K562 (cell line): Measurements from ENCODE around the gene SYNGR1. TPM values are rescaled to one million over a fixed set of nuclear protein-coding genes. Genes with fewer than 3 reads are reported as not detected.
A peak's percentile ranks its signal among the peaks of the same experiment; 100 is the strongest.

Source experiments
- ARID2 ChIP-seq: fragments of 450-650 bp; IDR thresholded peaks from 2 replicates; pipeline ENCODE4 v1.6.1; 2017; ENCODE audit warnings: antibody characterized with exemption, mild to moderate bottlenecking
- BRF1 ChIP-seq: IDR thresholded peaks from 3 replicates; pipeline ENCODE4 v1.6.1; 2011; ENCODE audit warnings: borderline replicate concordance, mild to moderate bottlenecking; ENCODE audit not compliant: insufficient read length; ENCODE audit errors: extremely low read depth
- CBFA2T2 ChIP-seq: fragments of 450-650 bp; conservative IDR thresholded peaks from 2 replicates; pipeline ENCODE4 v1.6.1; 2017; ENCODE audit warnings: mild to moderate bottlenecking
- FOXJ3 ChIP-seq: sonication (generic); formaldehyde crosslinking; IDR thresholded peaks from 2 replicates; pipeline ENCODE4 v1.4.0; 2020; ENCODE audit warnings: mild to moderate bottlenecking, missing genetic modification reagents
- HDAC2 ChIP-seq: fragments of 450-650 bp; IDR thresholded peaks from 2 replicates; pipeline ENCODE4 v1.6.1; 2016; ENCODE audit warnings: mild to moderate bottlenecking
- HLTF ChIP-seq: fragments of 450-650 bp; IDR thresholded peaks from 2 replicates; pipeline ENCODE4 v1.6.1; 2016
- HNRNPL ChIP-seq: fragments of 200-400 bp; formaldehyde crosslinking; IDR thresholded peaks from 2 replicates; pipeline ENCODE4 v1.6.1; 2017; ENCODE audit warnings: low read depth, mild to moderate bottlenecking, low read length
- IFI16 ChIP-seq: fragments of 250-450 bp; sonication (Bioruptor Pico); IDR thresholded peaks from 2 replicates; pipeline ENCODE4 v2.1.2; 2022; ENCODE audit warnings: mild to moderate bottlenecking, inconsistent platforms
- MAFK ChIP-seq: IDR thresholded peaks from 2 replicates; pipeline ENCODE4 v1.6.1; 2011; ENCODE audit warnings: low read length, improper control_type of control experiment
- MAZ ChIP-seq, 2 experiments: fragments of 450-650 bp in 1 of 2; sonication (generic) in 1 of 2; formaldehyde crosslinking; IDR thresholded peaks in 1 of 2; conservative IDR thresholded peaks in 1 of 2; 2 replicates each; pipeline versions ENCODE4 v1.4.0 to v1.5.0; 2020; ENCODE audit warnings: mild to moderate bottlenecking in 1 of 2, missing genetic modification reagents in 1 of 2
- NFXL1 ChIP-seq: fragments of 450-650 bp; formaldehyde crosslinking; IDR thresholded peaks from 2 replicates; pipeline ENCODE4 v1.4.0; 2021; ENCODE audit warnings: mild to moderate bottlenecking
- NR2C1 ChIP-seq, 2 experiments: fragments of 450-650 bp; IDR thresholded peaks; 2 replicates each; pipeline ENCODE4 v1.6.1; 2017; ENCODE audit warnings: mild to moderate bottlenecking in 2 of 2, antibody characterized with exemption in 1 of 2, inconsistent platforms in 1 of 2, missing compliant biosample characterization in 1 of 2, missing genetic modification characterization in 1 of 2
- NRF1 ChIP-seq, 2 experiments: fragments of 450-650 bp; IDR thresholded peaks in 1 of 2; conservative IDR thresholded peaks in 1 of 2; 2 replicates each; pipeline ENCODE4 v1.6.1; 2014; ENCODE audit warnings: mild to moderate bottlenecking in 2 of 2
- POLR3A ChIP-seq: IDR thresholded peaks from 2 replicates; pipeline ENCODE4 v1.6.1; 2011; ENCODE audit warnings: borderline replicate concordance, mild to moderate bottlenecking, moderate library complexity; ENCODE audit not compliant: insufficient read length, insufficient read depth; ENCODE audit errors: extremely low read depth
- POU5F1 ChIP-seq: fragments of 150-350 bp; IDR thresholded peaks from 2 replicates; pipeline ENCODE4 v1.6.1; 2014; ENCODE audit warnings: borderline replicate concordance, low read length, low read depth, mild to moderate bottlenecking; ENCODE audit not compliant: partially characterized antibody
- RUNX1 ChIP-seq: sonication (generic); IDR thresholded peaks from 2 replicates; pipeline ENCODE4 v1.6.1; 2016; ENCODE audit warnings: antibody characterized with exemption, low read depth
- YBX1 ChIP-seq: fragments of 450-650 bp; IDR thresholded peaks from 2 replicates; pipeline ENCODE4 v1.7.1; 2016; ENCODE audit warnings: mild to moderate bottlenecking
- ZNF143 ChIP-seq: sonication (generic); formaldehyde crosslinking; IDR thresholded peaks from 2 replicates; pipeline ENCODE4 v1.9.0; 2022; ENCODE audit warnings: mild to moderate bottlenecking, missing genetic modification reagents
- ZNF316 ChIP-seq: fragments of 450-650 bp; IDR thresholded peaks from 2 replicates; pipeline ENCODE4 v1.6.1; 2016
- ZNF766 ChIP-seq: fragments of 200-800 bp; sonication (Bioruptor generic); conservative IDR thresholded peaks from 2 replicates; pipeline ENCODE4 v1.6.1; 2016; ENCODE audit warnings: missing genetic modification characterization, missing compliant biosample characterization
- polyA plus RNA-seq, 8 experiments: library from polyadenylated mRNA; depleted of rRNA in 4 of 8; stranded (reverse) in 5 of 8; unstranded in 3 of 8; fragments of >200 nt; fragmentation: Nextera tagmentation in 2 of 8; fragmentation: Illumina TruSeq in 1 of 8; extraction: Ambion mirVana in 2 of 8; extraction: Trizol in 1 of 8; gene quantifications; 2 replicates each; pipeline versions ENCODE4 v1.2.1 to v1.2.3, GENCODE V29; 2011 to 2014; ENCODE audit warnings: inconsistent platforms in 1 of 8, missing spikeins in 1 of 8
- total RNA-seq, 7 experiments: library from RNA; depleted of rRNA in 6 of 7; stranded (reverse); fragments of >200 nt in 6 of 7; fragmentation: Illumina TruSeq in 2 of 7; extraction: Trizol in 2 of 7; gene quantifications; 2 replicates each; pipeline versions ENCODE4 v1.2.1 to v1.2.3, GENCODE V29; 2011 to 2021; ENCODE audit warnings: low replicate concordance in 1 of 7
- TF ChIP-seq, protein P1 (sequence below): fragments of 150-350 bp; conservative IDR thresholded peaks from 2 replicates; pipeline ENCODE4 v1.6.1; 2014; ENCODE audit warnings: low read length
- TF ChIP-seq, protein P2 (sequence below): fragments of 250-450 bp; sonication (Bioruptor Pico); IDR thresholded peaks from 2 replicates; pipeline ENCODE4 v1.8.0; 2022; ENCODE audit warnings: moderate library complexity, mild to moderate bottlenecking, inconsistent platforms
- TF ChIP-seq, protein P3 (sequence below): fragments of 250-450 bp; sonication (Bioruptor Pico); IDR thresholded peaks from 2 replicates; pipeline ENCODE4 v1.5.0; 2020; ENCODE audit warnings: mild to moderate bottlenecking, borderline replicate concordance
- TF ChIP-seq, protein P4 (sequence below): sonication (generic); formaldehyde crosslinking; IDR thresholded peaks from 2 replicates; pipeline ENCODE4 v1.4.0; 2020; ENCODE audit warnings: mild to moderate bottlenecking, missing genetic modification reagents

The SYNGR1 gene
- total and polyA plus RNA-seq, 9 of the 15 experiments (the other 6 are each of a cell fraction or from before 2014, with no cell fraction given): 1.8 to 15.9 (median 5.5) TPM

DNA sequence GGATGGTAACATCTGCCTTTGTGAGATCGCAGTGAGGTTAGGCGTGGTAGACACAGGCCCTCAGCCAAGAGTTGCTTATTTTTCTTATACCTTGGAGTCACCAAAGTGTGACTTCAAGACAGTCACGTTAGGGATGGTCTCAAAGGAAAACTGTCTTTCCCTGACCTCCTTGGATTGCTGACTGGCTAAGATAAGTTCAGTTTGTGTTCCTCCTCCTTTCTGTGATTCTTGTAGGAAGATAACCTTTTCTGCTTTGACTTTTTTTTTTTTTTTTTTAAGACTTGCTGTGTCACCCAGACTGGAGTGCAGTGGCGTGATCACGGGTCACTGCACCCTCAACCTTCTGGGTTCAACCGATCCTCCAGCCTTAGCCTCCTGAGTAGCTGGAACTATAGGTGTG is 72.9 kb downstream of the SYNGR1 start (continued):
- TF ChIP-seq, protein P1, sequence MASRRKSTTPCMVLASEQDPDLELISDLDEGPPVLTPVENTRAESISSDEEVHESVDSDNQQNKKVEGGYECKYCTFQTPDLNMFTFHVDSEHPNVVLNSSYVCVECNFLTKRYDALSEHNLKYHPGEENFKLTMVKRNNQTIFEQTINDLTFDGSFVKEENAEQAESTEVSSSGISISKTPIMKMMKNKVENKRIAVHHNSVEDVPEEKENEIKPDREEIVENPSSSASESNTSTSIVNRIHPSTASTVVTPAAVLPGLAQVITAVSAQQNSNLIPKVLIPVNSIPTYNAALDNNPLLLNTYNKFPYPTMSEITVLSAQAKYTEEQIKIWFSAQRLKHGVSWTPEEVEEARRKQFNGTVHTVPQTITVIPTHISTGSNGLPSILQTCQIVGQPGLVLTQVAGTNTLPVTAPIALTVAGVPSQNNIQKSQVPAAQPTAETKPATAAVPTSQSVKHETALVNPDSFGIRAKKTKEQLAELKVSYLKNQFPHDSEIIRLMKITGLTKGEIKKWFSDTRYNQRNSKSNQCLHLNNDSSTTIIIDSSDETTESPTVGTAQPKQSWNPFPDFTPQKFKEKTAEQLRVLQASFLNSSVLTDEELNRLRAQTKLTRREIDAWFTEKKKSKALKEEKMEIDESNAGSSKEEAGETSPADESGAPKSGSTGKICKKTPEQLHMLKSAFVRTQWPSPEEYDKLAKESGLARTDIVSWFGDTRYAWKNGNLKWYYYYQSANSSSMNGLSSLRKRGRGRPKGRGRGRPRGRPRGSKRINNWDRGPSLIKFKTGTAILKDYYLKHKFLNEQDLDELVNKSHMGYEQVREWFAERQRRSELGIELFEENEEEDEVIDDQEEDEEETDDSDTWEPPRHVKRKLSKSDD: no peak
- TF ChIP-seq ZNF316 (peak; percentile 94), MAFK (peak; percentile 37; the same call in 1 of the 2 replicates), IFI16 (CRISPR knock-in tag) (no peak), POU5F1 (no peak), ZNF766 (CRISPR knock-in tag) (no peak), POLR3A (no peak), RUNX1 (no peak), YBX1 (no peak), NRF1 (conservative IDR thresholded peaks at IDR 0.05 in 1 of 2, IDR thresholded peaks at IDR 0.05 in 1 of 2) (no peak), NFXL1 (no peak), HLTF (no peak), ZNF143 (CRISPR knock-in tag) (no peak), ARID2 (no peak), MAZ (CRISPR knock-in tag; conservative IDR thresholded peaks at IDR 0.05 in 1 of 2, IDR thresholded peaks at IDR 0.05 in 1 of 2) (no peak), CBFA2T2 (peak; percentile 83), HDAC2 (peak; percentile 87; the same call in 1 of the 2 replicates), BRF1 (no peak), HNRNPL (no peak), NR2C1 (IDR thresholded peaks at IDR 0.05) (peak; percentile 75), NR2C1 (tag; IDR thresholded peaks at IDR 0.05) (peak; percentile 64), FOXJ3 (CRISPR knock-in tag) (no peak)
- TF ChIP-seq, protein P2, sequence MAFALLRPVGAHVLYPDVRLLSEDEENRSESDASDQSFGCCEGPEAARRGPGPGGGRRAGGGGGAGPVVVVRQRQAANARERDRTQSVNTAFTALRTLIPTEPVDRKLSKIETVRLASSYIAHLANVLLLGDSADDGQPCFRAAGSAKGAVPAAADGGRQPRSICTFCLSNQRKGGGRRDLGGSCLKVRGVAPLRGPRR (CRISPR knock-in tag): no peak
- TF ChIP-seq, protein P3, sequence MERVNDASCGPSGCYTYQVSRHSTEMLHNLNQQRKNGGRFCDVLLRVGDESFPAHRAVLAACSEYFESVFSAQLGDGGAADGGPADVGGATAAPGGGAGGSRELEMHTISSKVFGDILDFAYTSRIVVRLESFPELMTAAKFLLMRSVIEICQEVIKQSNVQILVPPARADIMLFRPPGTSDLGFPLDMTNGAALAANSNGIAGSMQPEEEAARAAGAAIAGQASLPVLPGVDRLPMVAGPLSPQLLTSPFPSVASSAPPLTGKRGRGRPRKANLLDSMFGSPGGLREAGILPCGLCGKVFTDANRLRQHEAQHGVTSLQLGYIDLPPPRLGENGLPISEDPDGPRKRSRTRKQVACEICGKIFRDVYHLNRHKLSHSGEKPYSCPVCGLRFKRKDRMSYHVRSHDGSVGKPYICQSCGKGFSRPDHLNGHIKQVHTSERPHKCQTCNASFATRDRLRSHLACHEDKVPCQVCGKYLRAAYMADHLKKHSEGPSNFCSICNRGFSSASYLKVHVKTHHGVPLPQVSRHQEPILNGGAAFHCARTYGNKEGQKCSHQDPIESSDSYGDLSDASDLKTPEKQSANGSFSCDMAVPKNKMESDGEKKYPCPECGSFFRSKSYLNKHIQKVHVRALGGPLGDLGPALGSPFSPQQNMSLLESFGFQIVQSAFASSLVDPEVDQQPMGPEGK (CRISPR knock-in tag): no peak
- TF ChIP-seq, protein P4, sequence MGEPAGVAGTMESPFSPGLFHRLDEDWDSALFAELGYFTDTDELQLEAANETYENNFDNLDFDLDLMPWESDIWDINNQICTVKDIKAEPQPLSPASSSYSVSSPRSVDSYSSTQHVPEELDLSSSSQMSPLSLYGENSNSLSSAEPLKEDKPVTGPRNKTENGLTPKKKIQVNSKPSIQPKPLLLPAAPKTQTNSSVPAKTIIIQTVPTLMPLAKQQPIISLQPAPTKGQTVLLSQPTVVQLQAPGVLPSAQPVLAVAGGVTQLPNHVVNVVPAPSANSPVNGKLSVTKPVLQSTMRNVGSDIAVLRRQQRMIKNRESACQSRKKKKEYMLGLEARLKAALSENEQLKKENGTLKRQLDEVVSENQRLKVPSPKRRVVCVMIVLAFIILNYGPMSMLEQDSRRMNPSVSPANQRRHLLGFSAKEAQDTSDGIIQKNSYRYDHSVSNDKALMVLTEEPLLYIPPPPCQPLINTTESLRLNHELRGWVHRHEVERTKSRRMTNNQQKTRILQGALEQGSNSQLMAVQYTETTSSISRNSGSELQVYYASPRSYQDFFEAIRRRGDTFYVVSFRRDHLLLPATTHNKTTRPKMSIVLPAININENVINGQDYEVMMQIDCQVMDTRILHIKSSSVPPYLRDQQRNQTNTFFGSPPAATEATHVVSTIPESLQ (CRISPR knock-in tag): no peak
